GM19468 (cell line): ENCODE results near the gene NEURL3.
A peak's percentile ranks its signal among the peaks of the same experiment; 100 is the strongest.

Source experiments
- ATAC-seq: cut with Tn5 transposase; IDR thresholded peaks from one replicate; pipeline ENCODE4 v1.9.1; 2021; ENCODE audit warnings: mild to moderate bottlenecking, moderate library complexity, moderate number of reproducible peaks; ENCODE audit not compliant: unreplicated experiment; ENCODE audit errors: extremely low read depth

NEURL3 gene

GRCh38 chr2:96540136-96540535 lies 35.0 kb upstream of the NEURL3 start:
- ATAC-seq = no peak

GRCh38 chr2:96539215-96539920 lies 34.2 kb upstream of the NEURL3 start:
- ATAC-seq = no peak

GRCh38 chr2:96538487-96539214 lies 33.5 kb upstream of the NEURL3 start:
- ATAC-seq = no peak

GRCh38 chr2:96537734-96538486 lies 32.8 kb upstream of the NEURL3 start:
- ATAC-seq = no peak

GRCh38 chr2:96537066-96537733 lies 32.0 kb upstream of the NEURL3 start:
- peak; percentile 25 for ATAC-seq

GRCh38 chr2:96536445-96537065 lies 31.4 kb upstream of the NEURL3 start, which contains the start of gene ARID5A:
TSS of gene ARID5A (plus strand) at chr2:96536752. CDS start at chr2:96536827, 75 bp downstream.
- peak; percentile 43 for ATAC-seq

- ATAC-seq = no peak
Observed at GRCh38 chr2:96535331-96535730, 30.2 kb upstream of the NEURL3 start.

GRCh38 chr2:96534701-96535181 lies 29.6 kb upstream of the NEURL3 start:
- no peak for ATAC-seq

GRCh38 chr2:96534141-96534540 lies 29.0 kb upstream of the NEURL3 start:
- no peak for ATAC-seq

GRCh38 chr2:96533292-96534073 lies 28.3 kb upstream of the NEURL3 start:
- no peak for ATAC-seq

GRCh38 chr2:96532641-96533291 lies 27.6 kb upstream of the NEURL3 start:
- no peak for ATAC-seq

GRCh38 chr2:96531872-96532505 lies 26.8 kb upstream of the NEURL3 start:
- ATAC-seq = no peak

GRCh38 chr2:96531366-96531765 lies 26.2 kb upstream of the NEURL3 start:
- no peak for ATAC-seq

- no peak for ATAC-seq
Observed at GRCh38 chr2:96530474-96531357, 25.6 kb upstream of the NEURL3 start.

GRCh38 chr2:96530144-96530430 lies 24.9 kb upstream of the NEURL3 start:
- ATAC-seq = no peak

GRCh38 chr2:96529376-96530143 lies 24.4 kb upstream of the NEURL3 start:
- no peak for ATAC-seq
